Ammon's horn (tissue), 1 donor: ENCODE data around the gene NEURL1.
A peak's percentile ranks its signal among the peaks of the same experiment; 100 is the strongest.
"Not testable (repeated sequence)": the region's sequence is repeated elsewhere in the genome, so short reads cannot be mapped to it uniquely, and the experiment has no call there.

Experiments
- DNase-seq: peaks from one replicate; pipeline ENCODE4 v3.0.0-alpha.2; 2016; ENCODE audit warnings: low spot score

Gene NEURL1

DNA sequence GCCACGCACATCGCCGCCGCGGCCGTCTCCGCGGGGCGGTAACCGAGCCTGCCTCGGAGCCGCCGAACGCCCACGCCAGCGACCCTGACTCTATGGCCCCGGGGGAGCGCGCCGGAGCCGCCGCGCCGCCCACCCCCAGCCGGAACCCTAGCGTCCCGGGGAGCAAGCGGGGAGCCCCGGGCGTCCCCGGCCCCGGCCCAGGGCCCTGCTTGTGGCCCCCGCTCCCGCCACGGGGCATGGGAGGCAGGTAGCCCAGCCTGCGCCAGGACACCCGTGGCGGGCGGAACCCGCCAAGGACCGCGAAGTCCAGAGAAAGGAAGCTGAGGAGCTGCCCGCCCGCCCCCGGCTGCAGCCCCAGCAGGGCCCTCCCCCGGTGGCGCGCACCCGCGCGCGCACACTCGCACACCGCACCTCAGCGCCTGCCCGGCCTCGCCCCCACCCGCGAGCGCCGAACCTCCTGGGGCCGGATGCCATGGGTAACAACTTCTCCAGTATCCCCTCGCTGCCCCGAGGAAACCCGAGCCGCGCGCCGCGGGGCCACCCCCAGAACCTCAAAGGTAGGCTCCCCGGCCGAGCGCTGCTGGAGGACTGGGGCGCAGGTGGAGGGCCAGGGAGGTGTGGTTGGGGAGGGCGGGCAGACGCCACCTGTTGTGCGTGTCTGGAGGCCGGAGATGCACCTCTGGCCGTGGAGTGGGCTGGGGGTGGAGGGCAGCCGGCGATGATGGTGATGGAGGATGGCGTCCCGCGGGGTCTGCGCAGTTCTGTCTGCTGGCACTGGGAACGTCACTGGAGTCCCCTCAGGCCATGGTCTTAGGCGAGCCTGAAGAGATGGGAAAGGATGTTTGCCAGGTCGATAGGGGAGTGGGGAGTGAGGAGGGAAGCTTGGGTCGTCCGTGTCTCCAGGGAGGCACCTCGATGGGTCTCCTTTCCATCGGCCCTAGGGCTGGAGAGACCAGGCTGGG lies 692 bp downstream of the NEURL1 start:
- DNase-seq: no peak

DNA sequence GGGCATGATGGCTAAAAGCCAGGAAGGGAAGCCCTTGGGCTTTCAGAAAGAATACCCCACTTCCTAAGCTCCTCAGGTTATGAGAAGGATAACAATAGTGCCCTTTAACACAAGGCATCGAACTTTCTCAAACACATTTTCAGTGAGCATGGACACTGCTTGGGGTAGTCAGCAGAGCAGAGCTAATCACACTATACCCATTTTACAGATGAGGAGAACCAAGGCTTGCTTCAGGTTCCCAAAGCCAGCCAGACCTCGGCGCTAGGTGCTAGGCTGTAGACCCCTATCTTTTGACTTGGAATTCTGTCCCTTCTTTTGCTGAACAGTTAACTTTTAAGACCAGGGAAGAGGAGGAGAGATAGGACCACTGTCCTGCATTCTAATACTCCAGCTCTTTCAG lies 1.8 kb downstream of the NEURL1 start:
- DNase-seq: no peak

DNA sequence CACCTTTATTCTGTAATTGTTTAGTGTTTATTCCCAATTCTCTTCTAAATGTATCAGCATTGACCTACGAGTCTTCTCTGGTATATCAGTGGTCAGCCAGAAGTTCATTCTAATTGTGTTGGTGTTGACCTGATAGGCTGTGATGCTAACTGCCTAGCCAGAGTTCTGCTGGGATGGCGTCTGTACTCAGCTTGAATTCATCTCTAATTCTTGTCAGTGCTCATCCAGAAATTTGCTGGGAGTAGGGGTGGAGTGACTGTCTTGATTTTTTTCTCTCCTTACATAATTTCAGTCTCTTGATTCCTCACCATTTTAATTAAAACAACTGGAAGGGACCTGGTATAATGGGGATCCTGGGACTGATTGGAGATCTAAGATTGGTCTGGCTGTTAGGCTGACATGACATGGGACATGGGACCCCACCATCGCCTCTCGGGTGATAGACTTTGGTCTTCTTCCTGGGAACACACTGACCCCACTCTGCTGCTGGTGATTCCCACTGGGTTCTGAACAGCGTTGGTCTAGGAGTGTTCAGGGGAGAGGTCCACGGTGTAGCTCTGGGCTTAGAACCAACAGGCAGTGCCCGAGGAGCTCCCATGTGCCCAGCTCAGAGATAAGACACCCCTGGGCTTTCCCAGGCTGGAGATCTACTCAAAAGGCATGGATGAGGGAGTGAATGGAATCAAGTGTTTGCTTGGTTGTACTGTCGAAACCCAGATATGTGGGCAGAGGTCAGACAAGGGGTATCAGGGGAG lies 3.8 kb downstream of the NEURL1 start:
- no peak for DNase-seq

DNA sequence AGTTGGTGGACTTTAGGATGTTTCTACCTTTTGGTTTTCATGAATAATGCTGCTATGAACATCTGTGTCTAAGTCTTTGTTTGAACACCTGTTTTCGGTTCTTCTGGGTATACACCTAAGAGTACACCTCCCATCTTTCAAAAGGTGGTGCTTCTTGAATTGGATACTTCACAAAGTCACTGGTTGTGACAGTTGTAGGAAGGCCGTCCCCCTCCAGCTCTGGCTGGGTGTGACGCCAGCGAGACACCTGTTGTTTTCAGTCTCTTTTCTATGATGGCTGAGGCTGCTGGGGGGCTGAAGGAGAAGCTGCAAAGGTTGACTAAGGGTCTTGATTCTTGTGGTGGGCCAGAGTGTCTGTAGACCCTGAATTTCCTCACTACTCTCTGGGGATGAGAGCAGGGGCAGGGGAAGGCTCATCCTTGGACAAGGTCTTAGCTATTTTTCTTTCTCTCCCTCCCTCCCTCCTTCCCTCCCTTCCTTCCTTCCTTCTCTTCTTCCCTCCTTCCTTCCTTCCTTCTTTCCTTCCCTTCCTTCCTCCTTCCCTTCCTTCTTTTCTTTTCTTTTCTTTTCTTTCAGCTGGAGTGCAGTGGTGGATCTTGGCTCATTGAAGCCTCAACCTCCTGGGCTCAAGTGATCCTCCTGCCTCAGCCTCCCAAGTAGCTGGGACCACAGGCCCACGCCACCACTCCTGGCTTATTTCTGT lies 5.6 kb downstream of the NEURL1 start:
- no peak for DNase-seq

DNA sequence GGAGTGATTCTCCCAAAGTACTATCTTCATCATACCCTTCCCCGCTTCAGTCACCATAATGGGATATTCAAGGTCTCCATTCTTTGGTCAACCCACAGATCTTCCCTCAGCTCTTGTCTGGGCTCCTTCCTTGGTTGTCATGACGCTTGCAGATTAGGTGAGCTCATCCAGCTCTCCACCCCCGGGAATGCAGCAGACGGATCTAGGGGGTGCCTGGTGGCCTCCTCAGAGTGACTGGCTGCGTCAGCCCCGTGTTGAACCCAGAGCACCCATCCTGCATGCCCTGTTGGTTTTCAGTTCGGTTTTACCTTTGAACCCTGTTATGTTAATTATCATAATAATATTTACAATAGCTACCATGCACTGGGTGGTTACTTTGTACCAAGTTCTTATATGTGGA lies 6.4 kb downstream of the NEURL1 start:
- peak; percentile 39 for DNase-seq

DNA sequence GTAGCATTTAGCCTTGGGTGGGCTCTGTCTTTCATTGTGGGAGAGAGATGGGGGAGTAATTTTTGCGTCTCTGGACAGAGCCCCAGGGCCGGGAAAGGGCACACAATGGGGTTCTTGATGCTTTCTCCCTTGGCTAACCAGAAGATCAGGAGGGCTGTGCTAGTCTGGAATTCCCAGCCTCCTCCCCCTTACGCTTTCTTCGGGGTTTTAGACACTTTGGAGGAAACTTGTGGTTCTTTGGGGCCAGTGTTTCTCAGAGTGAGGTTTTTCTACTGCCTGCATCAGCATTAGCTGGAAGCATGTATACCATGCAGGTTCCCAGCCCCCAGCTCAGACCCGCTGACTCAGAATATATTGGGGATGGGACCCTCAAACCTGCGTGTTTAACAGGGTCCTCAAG lies 7.0 kb downstream of the NEURL1 start:
- DNase-seq: no peak

DNA sequence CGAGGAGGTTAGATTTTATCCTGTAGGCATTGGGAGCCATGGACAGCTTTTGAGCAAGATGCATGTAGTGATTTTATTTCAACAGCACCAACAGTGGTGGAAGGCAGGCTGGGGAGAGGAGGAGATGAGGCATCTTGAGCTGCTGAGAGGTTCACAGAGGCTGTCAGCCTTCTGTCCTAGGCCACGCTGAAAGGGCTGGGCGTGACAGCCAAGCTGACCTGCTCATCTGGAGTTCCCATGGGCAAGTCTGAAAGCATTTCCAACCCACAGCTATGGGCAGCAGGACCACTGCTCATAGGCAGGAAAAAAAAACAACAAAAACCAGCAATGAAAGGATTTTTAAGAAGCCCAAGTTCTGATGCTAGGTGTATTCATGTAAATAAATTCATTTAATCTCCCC lies 7.7 kb downstream of the NEURL1 start:
- no peak for DNase-seq

DNA sequence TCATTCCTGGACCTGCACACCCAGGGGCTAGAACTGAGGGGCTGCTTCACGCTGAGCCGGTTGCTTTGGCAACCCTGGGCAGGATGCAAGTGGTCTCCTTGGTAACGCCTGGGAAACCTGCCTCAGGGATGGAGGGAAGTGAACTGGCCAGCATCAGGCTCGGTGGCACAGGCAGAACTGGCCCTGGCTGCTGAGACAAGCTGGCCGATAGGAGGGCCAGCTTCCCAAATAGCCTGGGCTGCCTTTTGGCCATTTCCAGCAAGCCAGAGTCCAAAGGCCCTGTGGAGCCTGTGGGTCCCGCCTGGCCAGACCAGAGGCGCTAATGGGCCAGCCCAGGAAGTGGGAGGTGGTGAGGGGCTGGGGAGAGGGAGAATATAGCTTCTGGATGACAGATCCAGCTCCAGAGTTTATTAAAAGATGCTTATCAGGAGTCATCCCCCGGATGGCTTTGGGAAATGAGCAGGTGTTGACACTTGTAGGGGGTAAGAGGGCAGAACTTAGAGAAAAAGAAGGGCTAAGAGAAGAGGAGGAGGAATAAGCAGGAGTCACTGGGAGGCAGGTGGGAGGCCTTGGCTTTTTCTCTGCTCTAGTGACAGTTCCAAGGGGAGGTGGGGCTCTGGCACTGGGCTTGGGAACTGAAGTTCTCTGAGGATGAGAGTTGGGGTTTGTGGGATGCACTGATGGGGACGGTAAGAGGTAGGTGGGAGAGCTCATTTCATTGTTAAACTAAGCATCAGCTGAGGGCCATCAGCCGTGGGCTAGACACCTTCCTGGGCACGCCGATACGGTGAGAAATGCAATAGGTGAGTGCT lies 9.6 kb downstream of the NEURL1 start:
- DNase-seq: peak; percentile 63

DNA sequence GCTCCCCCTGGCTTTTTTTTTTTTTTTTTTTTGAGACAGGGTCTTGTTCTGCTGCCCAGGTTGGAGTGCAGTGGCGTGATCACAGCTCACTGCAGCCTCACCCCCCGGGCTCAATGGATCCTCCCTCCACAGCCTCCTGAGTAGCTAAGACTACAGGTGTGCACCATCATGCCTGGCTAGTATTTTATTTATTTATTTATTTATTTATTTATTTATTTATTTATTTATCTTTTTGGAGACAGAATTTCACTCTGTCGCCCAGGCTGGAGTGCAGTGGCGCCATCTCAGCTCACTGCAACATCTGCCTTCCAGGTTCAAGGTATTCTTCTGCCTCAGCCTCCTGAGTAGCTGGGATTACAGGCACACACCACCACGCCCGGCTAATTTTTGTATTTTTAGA lies 10.3 kb downstream of the NEURL1 start:
- not testable (repeated sequence) for DNase-seq

DNA sequence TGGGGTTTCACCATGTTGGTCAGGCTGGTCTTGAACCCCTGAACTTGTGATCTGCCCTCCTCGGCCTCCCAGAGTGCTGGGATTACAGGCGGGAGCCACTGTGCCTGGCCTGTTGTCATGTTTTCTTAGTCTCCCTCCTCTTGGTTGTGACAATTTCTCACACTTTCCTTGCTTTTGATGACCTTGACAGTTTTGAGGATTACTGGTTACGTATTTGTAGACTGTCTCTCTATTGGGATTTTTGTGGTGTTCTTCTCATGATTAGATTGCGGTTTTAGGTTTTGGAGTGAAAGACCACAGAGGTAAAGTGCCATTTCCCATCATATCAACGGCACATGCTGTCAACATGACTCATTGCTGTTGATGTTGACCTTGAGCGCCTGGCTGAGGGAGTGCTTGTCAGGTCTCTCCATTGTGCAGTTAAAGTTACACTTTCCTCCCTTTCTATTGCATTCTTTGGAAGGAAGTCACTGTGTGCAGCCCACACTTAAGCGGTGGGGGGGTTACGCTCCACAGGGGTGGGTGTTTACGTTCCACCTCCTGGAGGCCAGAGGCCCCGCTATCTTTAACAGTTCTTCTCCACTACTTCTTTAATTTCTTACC lies 10.8 kb downstream of the NEURL1 start:
- DNase-seq: no peak

DNA sequence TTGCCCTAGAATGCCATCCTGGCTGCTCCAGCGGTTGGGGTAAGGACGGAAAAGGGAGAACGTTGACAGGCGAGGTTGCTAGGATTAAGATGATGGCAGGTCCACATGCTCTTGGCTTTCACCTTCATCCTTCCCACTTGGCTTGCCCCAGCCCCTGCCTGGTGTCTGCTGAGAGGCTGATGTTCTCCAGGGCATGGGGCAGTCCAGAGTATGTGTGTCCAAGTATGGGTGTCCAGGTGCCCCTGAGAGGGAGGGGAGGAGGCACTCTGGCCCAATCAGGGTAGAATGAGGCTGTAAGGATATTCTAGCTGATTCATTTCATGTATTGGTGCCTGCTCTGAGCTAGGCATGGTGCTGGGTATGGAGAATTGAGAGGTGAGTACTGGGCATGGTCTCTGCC lies 12.6 kb downstream of the NEURL1 start:
- DNase-seq: no peak

DNA sequence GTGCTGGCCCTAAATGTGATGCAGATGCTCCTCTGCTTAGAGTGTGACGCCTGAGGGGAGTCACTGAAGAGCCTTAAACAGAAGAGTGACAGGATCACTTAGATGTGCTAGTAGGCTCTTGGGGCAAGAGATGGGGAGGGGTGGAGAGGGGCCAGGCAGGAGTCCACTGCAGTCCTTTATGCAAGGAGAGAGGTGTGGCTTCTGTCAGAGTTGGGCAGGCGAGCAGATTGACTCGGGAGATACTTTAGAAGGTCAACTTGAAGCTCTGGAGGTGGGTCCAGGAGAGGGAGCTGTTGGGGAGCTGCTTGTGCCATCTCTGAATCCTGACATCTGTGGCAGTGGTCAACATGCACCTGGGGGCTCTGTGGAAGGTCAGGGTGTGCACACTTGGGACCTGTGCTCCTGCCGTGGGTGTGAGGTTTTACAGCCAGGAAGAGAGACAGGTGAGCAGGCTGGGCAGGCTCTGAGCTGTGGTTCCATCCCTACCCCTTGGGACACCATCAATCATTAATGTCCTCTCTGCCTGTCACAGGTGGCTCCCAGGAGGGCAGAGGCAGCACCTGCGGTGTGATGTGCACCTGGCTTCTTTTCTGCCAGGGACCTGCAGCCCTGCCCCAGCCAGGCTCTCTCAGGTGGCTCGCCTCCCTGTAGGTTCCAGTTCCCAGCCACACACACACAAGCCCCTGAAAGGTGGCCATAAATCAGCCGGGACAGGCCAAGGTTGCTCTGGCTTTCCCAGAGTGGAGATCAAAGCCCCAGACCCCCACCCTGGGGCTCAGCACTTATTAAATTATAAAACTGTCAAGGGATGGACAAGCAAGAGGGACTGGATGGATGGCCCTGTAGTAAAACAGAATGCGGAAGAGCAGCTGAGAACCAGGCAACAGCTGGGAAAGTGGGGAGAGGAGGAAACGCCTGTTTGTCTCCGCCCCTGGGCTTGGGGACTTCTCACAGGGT lies 14.0 kb downstream of the NEURL1 start:
- DNase-seq: no peak

DNA sequence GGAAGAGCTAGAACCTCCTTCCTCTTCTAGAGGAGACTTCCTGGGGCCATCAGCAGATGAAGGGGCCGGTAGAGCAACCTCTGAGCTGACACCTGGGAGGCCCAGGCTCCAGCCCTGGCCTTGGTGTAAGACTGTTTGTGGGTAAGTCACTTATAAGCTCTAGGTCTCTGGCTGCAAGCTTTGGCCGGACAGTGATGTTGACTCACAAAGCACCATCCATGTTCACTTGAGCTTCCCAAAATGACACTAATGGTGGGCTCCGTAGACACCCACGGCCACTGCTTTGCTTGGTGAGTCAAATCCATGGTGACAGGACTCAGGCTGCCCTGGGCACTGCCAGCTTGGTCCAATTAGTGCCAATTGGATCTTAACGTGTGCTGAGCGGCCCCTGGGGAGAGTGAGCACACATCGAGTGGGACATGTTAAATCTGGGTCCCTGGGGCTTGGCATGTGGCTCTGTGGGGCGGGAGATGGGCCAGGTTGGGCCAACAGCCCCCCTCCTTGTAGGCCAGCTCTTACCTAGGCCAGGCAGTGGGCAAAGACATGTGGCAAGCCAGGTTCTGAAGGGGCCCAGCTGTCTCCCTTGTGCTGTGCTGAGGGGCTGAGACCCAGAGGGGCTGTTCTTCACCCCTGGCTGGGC lies 16.7 kb downstream of the NEURL1 start:
- DNase-seq: no peak

DNA sequence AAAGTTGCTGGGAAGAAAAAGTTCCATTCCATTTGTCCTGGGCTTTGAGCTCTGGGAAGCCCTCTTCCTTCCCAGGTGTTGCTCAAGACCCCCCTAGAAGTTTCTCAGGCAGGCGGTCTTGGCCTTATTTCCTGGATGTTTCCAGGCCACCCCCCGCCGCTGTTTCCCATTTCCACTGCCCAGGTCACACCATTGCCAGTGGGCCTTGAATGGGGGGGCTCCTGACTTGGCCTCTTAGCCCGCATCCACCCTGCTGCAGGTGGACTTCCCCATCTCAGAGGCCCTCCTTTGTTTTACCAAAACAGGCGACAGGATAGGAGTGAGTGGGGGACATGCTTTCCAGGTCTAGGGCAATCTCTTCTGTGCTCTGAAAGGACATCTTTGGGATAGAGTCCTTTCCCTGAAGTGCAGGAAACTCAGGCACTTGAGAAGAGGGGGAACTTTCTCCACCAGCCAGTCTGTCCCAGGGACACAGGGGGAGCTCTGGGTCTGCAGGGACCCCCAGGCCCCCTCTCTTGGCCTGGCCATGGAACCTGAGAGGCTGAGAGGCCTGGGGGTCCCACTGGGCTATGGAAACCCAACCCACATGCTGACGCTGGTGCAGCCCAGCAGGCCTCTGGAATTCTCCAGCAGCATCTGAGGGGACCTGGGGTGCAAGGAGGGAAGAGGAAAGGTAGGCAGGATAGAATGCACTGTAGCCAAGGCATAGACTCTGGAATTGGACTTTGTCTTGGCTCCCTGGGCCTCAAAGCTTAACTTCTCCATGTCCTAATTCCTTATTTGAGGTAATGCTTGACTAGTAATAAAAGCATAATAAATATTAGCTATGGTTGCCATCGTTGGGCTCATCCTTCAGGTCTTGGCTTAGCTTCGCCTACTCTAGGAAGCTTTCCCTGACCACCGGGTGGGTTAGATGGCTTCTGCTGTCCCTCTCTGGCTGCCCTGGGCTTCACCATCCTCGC lies 17.6 kb downstream of the NEURL1 start:
- no peak for DNase-seq

DNA sequence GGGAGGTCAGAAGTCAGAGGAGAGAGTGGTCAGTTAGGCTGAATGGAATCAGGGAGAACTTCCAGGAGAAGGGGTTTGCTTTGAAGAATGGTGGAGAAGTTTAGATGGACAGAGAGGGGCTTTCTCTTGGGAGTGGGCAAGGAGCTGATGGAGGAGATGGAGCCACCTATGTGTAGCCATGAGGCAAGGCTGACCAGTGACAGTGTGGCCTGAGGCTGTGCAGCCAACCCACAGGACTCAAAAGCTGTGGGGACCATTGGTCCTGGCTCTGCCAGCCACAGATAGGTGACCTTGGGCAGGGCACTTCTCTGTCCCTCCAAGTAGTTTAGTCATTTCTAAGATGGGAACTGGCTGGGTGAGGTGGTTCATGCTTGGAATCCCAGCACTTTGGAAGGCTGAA lies 18.7 kb downstream of the NEURL1 start:
- no peak for DNase-seq

DNA sequence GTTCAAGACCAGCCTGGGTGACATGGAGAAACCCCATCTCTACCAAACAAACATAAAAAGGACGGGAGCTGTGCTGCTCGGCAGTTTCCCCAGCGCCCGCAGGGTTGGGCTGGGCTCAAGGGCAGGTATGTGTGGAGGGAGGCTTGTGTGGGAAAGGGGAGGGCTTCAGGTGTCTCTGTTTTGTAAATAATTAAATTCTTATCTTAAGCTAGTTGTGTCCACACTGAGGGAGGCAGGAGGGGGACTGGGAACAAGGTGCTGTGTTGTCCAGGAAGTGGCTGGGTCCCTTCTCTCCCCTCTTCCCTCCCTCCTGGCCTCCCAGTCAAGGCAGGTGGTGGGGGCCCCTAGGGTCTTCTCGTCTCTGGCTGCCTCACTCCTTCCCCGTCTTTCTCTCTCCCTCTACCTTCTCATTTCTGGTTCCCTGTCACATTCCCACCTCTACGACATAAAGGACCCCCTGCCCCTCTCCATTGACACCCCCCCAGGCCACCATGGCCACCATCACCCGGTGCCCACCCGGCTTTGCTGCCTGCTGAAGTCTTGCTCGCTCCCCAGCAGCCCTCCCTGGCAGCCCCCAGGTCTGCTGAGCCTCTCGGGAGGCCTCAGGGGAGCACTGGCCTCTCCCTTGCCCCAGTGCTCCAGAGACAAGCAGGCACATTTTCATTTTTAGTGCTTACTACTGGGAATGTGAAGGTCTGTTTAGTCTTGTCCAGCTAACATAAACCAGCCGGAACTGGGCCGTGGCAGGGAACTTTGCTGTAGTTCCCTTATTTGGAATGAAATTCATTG lies 19.3 kb downstream of the NEURL1 start:
- DNase-seq: no peak

DNA sequence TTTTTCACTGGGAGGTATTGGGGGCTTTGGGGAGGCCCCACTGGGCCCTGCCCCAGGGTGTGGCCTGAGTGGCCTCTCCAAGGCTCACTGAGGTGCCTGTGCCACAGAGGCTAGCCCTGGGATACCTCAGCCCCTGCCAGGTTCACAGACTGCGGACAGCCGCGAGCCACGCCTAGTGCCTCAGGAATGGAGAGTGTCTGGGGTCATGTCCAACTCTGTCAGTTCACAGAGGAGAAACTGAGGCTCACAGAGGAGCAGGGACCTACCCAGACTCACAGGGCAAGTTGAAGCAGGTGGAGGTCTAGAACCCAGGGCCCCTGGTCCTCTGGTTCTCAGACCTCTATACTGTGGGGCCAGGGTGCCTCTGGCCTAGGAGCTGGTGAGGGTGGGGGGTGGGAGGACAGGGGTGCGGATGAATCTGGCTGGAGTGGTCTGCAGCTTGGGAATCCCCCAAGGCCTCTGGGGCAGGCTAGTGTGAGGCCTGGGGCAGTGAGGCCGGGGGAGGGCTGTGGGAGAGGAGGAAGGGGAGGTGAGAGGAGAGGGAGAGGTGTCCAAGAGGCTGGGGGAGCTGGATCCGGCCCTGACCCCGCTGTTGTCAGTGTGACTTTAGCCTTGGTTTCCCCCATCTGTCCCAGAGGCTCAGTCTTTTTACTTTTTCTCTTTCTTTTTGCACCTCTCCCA lies 20.0 kb downstream of the NEURL1 start:
- DNase-seq: no peak
